ENCODE measurements around the gene IL1R2.

Gene IL1R2

GRCh38 chr2:101951296-101951695 is 40.5 kb upstream of the IL1R2 start:
- DNase-seq (ENCODE audit: extremely low read depth, low read depth) = no peak
- H3K4me3 ChIP-seq (replicated peaks; ENCODE audit: low read depth, low read length) = no peak overlapping the region

GRCh38 chr2:101952551-101952950 is 39.2 kb upstream of the IL1R2 start:
- no peak for DNase-seq (ENCODE audit: extremely low read depth, low read depth)
- no peak for TF ChIP-seq CTCF (IDR thresholded peaks at IDR 0.05; ENCODE audit: low read depth, low read length, missing control alignments)
- H3K4me3 ChIP-seq (replicated peaks; ENCODE audit: low read depth, low read length) = no peak overlapping the region

More at GRCh38 chr2:101951296-101951695, 40.5 kb upstream of the IL1R2 start:
- no peak for TF ChIP-seq CTCF (IDR thresholded peaks at IDR 0.05; ENCODE audit: low read depth, low read length, missing control alignments)

- no peak for DNase-seq (ENCODE audit: extremely low read depth, low read depth)
- no peak overlapping the region for H3K4me3 ChIP-seq (replicated peaks; ENCODE audit: low read depth, low read length)
- TF ChIP-seq CTCF (IDR thresholded peaks at IDR 0.05; ENCODE audit: low read depth, low read length, missing control alignments) = no peak
Observed at GRCh38 chr2:101956465-101957438, 35.0 kb upstream of the IL1R2 start.

GRCh38 chr2:101958061-101958460 is 33.7 kb upstream of the IL1R2 start:
- no peak overlapping the region for H3K4me3 ChIP-seq (replicated peaks; ENCODE audit: low read depth, low read length)
- no peak for TF ChIP-seq CTCF (IDR thresholded peaks at IDR 0.05; ENCODE audit: low read depth, low read length, missing control alignments)
- DNase-seq (ENCODE audit: extremely low read depth, low read depth) = no peak

GRCh38 chr2:101960819-101961337 is 30.9 kb upstream of the IL1R2 start:
- no peak for DNase-seq (ENCODE audit: extremely low read depth, low read depth)
- no peak overlapping the region for H3K4me3 ChIP-seq (replicated peaks; ENCODE audit: low read depth, low read length)
- no peak for TF ChIP-seq CTCF (IDR thresholded peaks at IDR 0.05; ENCODE audit: low read depth, low read length, missing control alignments)

- TF ChIP-seq CTCF (IDR thresholded peaks at IDR 0.05; ENCODE audit: low read depth, low read length, missing control alignments) = no peak
- H3K4me3 ChIP-seq (replicated peaks; ENCODE audit: low read depth, low read length) = no peak overlapping the region
- no peak for DNase-seq (ENCODE audit: extremely low read depth, low read depth)
Observed at GRCh38 chr2:101961338-101962191, 30.2 kb upstream of the IL1R2 start.
